Astrocyte (in vitro differentiated cells and primary cell): ENCODE results near the gene METTL14. TPM values are rescaled to one million over a fixed set of nuclear protein-coding genes. Genes with fewer than 3 reads are reported as not detected.

Experiments used
- DNase-seq: peaks from one replicate; pipeline ENCODE4 v3.0.0-alpha.2; 2010; ENCODE audit warnings: low read depth
- FAIRE-seq: peaks from 2 replicates; lab custom pipeline; 2011; peaks lifted over from hg19 to GRCh38; lab: Jason Lieb, UNC
- H2AFZ ChIP-seq: 2 replicates; pipeline ENCODE4 v1.6.0; 2012; ENCODE audit warnings: low read depth, low read length, inconsistent platforms
- H3K27ac ChIP-seq: 2 replicates; pipeline ENCODE4 v1.5.1; 2011; ENCODE audit warnings: low read depth, low read length, inconsistent platforms
- H3K27me3 ChIP-seq: 2 replicates; pipeline ENCODE4 v1.6.0; 2011; ENCODE audit warnings: low read length, inconsistent platforms; ENCODE audit not compliant: insufficient read depth
- H3K36me3 ChIP-seq: 2 replicates; pipeline ENCODE4 v1.5.1; 2011; ENCODE audit warnings: low read length, inconsistent platforms; ENCODE audit not compliant: insufficient read depth
- H3K4me1 ChIP-seq: 2 replicates; pipeline ENCODE4 v1.5.1; 2011; ENCODE audit warnings: low read length, inconsistent platforms; ENCODE audit not compliant: insufficient read depth
- H3K4me2 ChIP-seq: 2 replicates; pipeline ENCODE4 v1.6.0; 2012; ENCODE audit warnings: low read length, inconsistent platforms
- H3K4me3 ChIP-seq: 2 replicates; pipeline ENCODE4 v1.5.1; 2011; ENCODE audit warnings: low read depth, mild to moderate bottlenecking, low read length, inconsistent platforms; ENCODE audit not compliant: insufficient read depth
- H3K79me2 ChIP-seq: 2 replicates; pipeline ENCODE4 v1.6.0; 2012; ENCODE audit warnings: mild to moderate bottlenecking, low read length, inconsistent platforms; ENCODE audit not compliant: insufficient read depth
- H3K9ac ChIP-seq: 2 replicates; pipeline ENCODE4 v1.6.0; 2012; ENCODE audit warnings: mild to moderate bottlenecking, low read length, inconsistent platforms
- H3K9me3 ChIP-seq: 2 replicates; pipeline ENCODE4 v1.5.1; 2012; ENCODE audit warnings: low read depth, mild to moderate bottlenecking, low read length, inconsistent platforms; ENCODE audit not compliant: insufficient read depth
- H4K20me1 ChIP-seq: 2 replicates; pipeline ENCODE4 v1.6.0; 2012; ENCODE audit warnings: low read length, inconsistent platforms; ENCODE audit not compliant: insufficient read depth
- H3K27ac Mint-ChIP-seq: one replicate; pipeline ENCODE4 v1.8.0; 2021; ENCODE audit warnings: mild to moderate bottlenecking, mixed read lengths; ENCODE audit not compliant: unreplicated experiment
- H3K27me3 Mint-ChIP-seq: one replicate; pipeline ENCODE4 v1.8.0; 2021; ENCODE audit warnings: low read depth, mixed read lengths; ENCODE audit not compliant: unreplicated experiment
- H3K36me3 Mint-ChIP-seq: one replicate; pipeline ENCODE4 v1.8.0; 2021; ENCODE audit warnings: low read depth, mixed read lengths; ENCODE audit not compliant: unreplicated experiment
- H3K4me1 Mint-ChIP-seq: one replicate; pipeline ENCODE4 v1.8.0; 2021; ENCODE audit warnings: low read depth, mixed read lengths; ENCODE audit not compliant: unreplicated experiment
- H3K4me3 Mint-ChIP-seq: one replicate; pipeline ENCODE4 v1.8.0; 2021; ENCODE audit warnings: mild to moderate bottlenecking, moderate library complexity, mixed read lengths; ENCODE audit not compliant: unreplicated experiment
- H3K9me3 Mint-ChIP-seq: one replicate; pipeline ENCODE4 v1.8.0; 2021; ENCODE audit warnings: mild to moderate bottlenecking, mixed read lengths; ENCODE audit not compliant: unreplicated experiment
- CTCF ChIP-seq: IDR thresholded peaks from 2 replicates; pipeline ENCODE4 v1.5.1; 2011; ENCODE audit warnings: low read depth, mild to moderate bottlenecking, inconsistent platforms, low read length, moderate library complexity; ENCODE audit not compliant: insufficient read depth
- EZH2 ChIP-seq: IDR thresholded peaks from 2 replicates; pipeline ENCODE4 v1.6.1; 2012; ENCODE audit warnings: mild to moderate bottlenecking, low read length, inconsistent platforms; ENCODE audit not compliant: insufficient read depth
- total RNA-seq: library from RNA; stranded (reverse); gene quantifications from 2 replicates; pipeline ENCODE4 v1.2.1, GENCODE V29; 2021

Gene METTL14
- total RNA-seq, 1 donor from 2014 or later = 35.2 TPM

GRCh38 chr4:118751629-118752323 lies 66.6 kb downstream of the METTL14 start:
- peak overlapping the region; percentile 6 for H3K4me2 ChIP-seq

GRCh38 chr4:118752551-118752950 lies 67.4 kb downstream of the METTL14 start:
- Mint-ChIP-seq H3K4me3 (no peak overlapping the region), H3K4me1 (peaks cover 11% of the 10 kb centered on the region), H3K27me3 (no peaks in the 10 kb centered on the region), H3K36me3 (peaks cover 19% of the 10 kb centered on the region), H3K9me3 (no peaks in the 10 kb centered on the region), H3K27ac (peak overlapping the region; percentile 48)
- H3K4me1 ChIP-seq = peaks cover 6% of the 10 kb centered on the region
- H4K20me1 ChIP-seq = peaks cover 38% of the 10 kb centered on the region
- no peak overlapping the region for H3K9ac ChIP-seq
- no peaks in the 10 kb centered on the region for H3K9me3 ChIP-seq
- H3K79me2 ChIP-seq = peaks cover 57% of the 10 kb centered on the region
- H3K27ac ChIP-seq = peak overlapping the region; percentile 53
- H3K36me3 ChIP-seq = peaks cover 80% of the 10 kb centered on the region
- no peak for TF ChIP-seq EZH2
- TF ChIP-seq CTCF = no peak
- no peak overlapping the region for H2AFZ ChIP-seq
- H3K27me3 ChIP-seq = no peaks in the 10 kb centered on the region
- no peak overlapping the region for H3K4me2 ChIP-seq
- FAIRE-seq (peak; percentile 17), DNase-seq (peak; percentile 66)
- no peak overlapping the region for H3K4me3 ChIP-seq

More at GRCh38 chr4:118751629-118752323, 66.6 kb downstream of the METTL14 start:
- Mint-ChIP-seq H3K36me3 (peaks cover 19% of the 10 kb centered on the region), H3K4me3 (no peak overlapping the region), H3K9me3 (no peaks in the 10 kb centered on the region), H3K4me1 (peaks cover 11% of the 10 kb centered on the region), H3K27ac (peak overlapping the region; percentile 75), H3K27me3 (no peaks in the 10 kb centered on the region)
- Histone ChIP-seq H3K27ac (peak overlapping the region; percentile 50), H4K20me1 (peaks cover 37% of the 10 kb centered on the region), H3K4me3 (no peak overlapping the region), H3K9me3 (no peaks in the 10 kb centered on the region), H2AFZ (no peak overlapping the region), H3K79me2 (peaks cover 50% of the 10 kb centered on the region), H3K4me1 (peaks cover 6% of the 10 kb centered on the region), H3K27me3 (no peaks in the 10 kb centered on the region), H3K9ac (no peak overlapping the region), H3K36me3 (peaks cover 76% of the 10 kb centered on the region)
- DNase-seq (peak; percentile 84), FAIRE-seq (peak; percentile 9)
- TF ChIP-seq CTCF (no peak), EZH2 (no peak)

GRCh38 chr4:118753096-118753495 lies 67.9 kb downstream of the METTL14 start:
- Mint-ChIP-seq H3K27me3 (no peaks in the 10 kb centered on the region), H3K27ac (no peak overlapping the region), H3K4me1 (peaks cover 11% of the 10 kb centered on the region), H3K9me3 (no peaks in the 10 kb centered on the region), H3K4me3 (no peak overlapping the region), H3K36me3 (peaks cover 19% of the 10 kb centered on the region)
- Histone ChIP-seq H4K20me1 (peaks cover 38% of the 10 kb centered on the region), H3K79me2 (peaks cover 62% of the 10 kb centered on the region), H3K4me3 (no peak overlapping the region), H3K4me2 (no peak overlapping the region), H3K9me3 (no peaks in the 10 kb centered on the region), H3K27ac (peak overlapping the region; percentile 53), H3K27me3 (no peaks in the 10 kb centered on the region), H3K4me1 (peaks cover 6% of the 10 kb centered on the region), H2AFZ (no peak overlapping the region), H3K36me3 (peaks cover 80% of the 10 kb centered on the region), H3K9ac (no peak overlapping the region)
- FAIRE-seq (no peak), DNase-seq (no peak)
- TF ChIP-seq CTCF = no peak
- no peak for TF ChIP-seq EZH2
